Coronary artery (tissue), 2 donors: Measurements from ENCODE around the gene DNAH9.

Source experiments
- DNase-seq: peaks from one replicate; pipeline ENCODE4 v3.0.0-alpha.2; 2017; ENCODE audit warnings: low spot score
- H3K27ac ChIP-seq, 2 donors: fragments of 200-600 bp; sonication (generic); one replicate each; pipeline ENCODE4 v1.5.1; 2016 to 2019
- H3K4me3 ChIP-seq: fragments of 200-600 bp; sonication (generic); 2 replicates; pipeline ENCODE4 v1.5.1; 2016; ENCODE audit warnings: mild to moderate bottlenecking, moderate library complexity
- TF ChIP-seq, protein P1 (sequence below): fragments of 200-600 bp; sonication (generic); IDR thresholded peaks from one replicate; pipeline ENCODE4 v1.5.1; 2019; ENCODE audit warnings: antibody characterized with exemption

DNAH9 gene

DNA sequence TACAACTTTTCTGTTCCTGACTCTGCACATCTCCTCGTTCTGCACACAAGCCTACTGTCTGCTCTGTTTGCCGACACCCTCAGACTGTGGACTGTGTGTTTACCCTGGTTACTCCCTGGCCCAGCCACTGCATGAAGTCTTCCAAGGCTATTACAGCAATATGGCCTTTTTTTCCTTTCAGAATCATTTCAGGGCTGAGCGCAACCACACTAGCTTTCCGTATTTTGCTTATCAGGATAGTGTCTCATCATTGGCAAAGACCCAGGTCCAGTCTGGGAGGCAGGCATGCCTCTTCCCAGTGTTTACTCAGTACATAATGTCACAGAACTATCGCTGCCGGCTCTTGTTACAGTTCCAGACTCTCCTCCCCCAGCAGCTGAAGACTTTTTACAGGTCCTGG, 10.1 kb downstream of the DNAH9 start:
- Histone ChIP-seq H3K4me3 (no peak overlapping the region), H3K27ac (peak overlapping the region in 1 of 2 donors; percentile 45)
- TF ChIP-seq, protein P1, sequence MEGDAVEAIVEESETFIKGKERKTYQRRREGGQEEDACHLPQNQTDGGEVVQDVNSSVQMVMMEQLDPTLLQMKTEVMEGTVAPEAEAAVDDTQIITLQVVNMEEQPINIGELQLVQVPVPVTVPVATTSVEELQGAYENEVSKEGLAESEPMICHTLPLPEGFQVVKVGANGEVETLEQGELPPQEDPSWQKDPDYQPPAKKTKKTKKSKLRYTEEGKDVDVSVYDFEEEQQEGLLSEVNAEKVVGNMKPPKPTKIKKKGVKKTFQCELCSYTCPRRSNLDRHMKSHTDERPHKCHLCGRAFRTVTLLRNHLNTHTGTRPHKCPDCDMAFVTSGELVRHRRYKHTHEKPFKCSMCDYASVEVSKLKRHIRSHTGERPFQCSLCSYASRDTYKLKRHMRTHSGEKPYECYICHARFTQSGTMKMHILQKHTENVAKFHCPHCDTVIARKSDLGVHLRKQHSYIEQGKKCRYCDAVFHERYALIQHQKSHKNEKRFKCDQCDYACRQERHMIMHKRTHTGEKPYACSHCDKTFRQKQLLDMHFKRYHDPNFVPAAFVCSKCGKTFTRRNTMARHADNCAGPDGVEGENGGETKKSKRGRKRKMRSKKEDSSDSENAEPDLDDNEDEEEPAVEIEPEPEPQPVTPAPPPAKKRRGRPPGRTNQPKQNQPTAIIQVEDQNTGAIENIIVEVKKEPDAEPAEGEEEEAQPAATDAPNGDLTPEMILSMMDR: no peak
- no peak for DNase-seq

DNA sequence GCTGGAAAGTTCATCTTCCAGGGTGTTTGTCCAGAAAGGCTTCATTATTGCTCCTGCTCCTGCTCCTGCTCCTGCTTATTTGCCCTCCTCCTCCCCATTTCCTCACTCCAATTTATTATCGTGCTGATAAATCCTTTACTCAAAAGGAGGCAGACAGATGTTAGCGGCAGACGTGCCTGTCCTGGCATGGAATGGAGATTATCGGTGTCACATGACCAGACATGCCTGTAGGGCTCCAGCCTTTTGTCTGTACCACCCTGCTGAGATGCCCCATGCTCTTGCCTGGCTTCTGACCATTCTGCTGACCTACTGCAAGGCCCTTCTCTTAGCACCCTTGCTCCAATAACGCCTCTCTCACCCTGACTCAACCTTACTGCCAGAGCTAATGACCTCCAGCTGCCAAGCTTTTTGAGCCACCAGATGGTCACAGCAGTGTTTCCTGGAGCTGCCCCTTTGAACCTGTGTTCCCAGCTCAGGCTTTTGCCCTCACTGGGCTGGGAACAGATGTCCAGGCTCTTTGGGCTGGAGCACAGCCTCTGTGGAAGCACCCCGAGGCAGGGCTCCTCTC, 12.8 kb downstream of the DNAH9 start:
- TF ChIP-seq, protein P1: no peak
- no peak overlapping the region for H3K27ac ChIP-seq
- no peak for DNase-seq
- H3K4me3 ChIP-seq: no peak overlapping the region

GRCh38 chr17:11612956-11613355, 14.7 kb downstream of the DNAH9 start:
- no peak overlapping the region for H3K4me3 ChIP-seq
- TF ChIP-seq, protein P1: no peak
- H3K27ac ChIP-seq: no peak overlapping the region
- DNase-seq: no peak

GRCh38 chr17:11618861-11619566, 20.7 kb downstream of the DNAH9 start:
- DNase-seq: no peak
- TF ChIP-seq, protein P1: no peak
- Histone ChIP-seq H3K4me3 (no peak overlapping the region), H3K27ac (no peak overlapping the region)

DNA sequence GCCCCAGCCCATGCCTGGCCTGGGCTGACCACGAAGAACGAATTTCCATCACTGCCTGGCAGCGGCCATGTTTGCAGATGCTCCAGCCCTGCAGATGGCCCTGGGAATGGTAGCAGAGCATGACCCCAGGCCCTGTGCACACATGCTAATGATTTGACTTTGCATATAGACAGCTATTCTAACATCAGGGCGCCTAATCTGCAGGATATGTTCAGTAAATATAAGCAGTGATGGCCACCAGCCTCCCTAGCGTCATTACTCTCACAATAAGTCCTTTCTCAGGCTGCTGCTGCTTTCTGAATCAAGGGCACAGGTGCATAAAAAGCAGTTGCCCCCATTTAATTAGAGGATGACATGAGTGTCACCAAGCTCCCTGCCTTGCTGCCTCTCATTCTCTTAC, 24.2 kb downstream of the DNAH9 start:
- DNase-seq: no peak
- no peak overlapping the region for H3K4me3 ChIP-seq
- TF ChIP-seq, protein P1: no peak
- H3K27ac ChIP-seq: no peak overlapping the region

- H3K27ac ChIP-seq: no peak overlapping the region
- DNase-seq: no peak
Observed at GRCh38 chr17:11624976-11625375, 26.7 kb downstream of the DNAH9 start.

More at GRCh38 chr17:11624976-11625375, 26.7 kb downstream of the DNAH9 start:
- TF ChIP-seq, protein P1: no peak
- H3K4me3 ChIP-seq: no peak overlapping the region
